ENCODE measurements around the gene BSN.

DNA sequence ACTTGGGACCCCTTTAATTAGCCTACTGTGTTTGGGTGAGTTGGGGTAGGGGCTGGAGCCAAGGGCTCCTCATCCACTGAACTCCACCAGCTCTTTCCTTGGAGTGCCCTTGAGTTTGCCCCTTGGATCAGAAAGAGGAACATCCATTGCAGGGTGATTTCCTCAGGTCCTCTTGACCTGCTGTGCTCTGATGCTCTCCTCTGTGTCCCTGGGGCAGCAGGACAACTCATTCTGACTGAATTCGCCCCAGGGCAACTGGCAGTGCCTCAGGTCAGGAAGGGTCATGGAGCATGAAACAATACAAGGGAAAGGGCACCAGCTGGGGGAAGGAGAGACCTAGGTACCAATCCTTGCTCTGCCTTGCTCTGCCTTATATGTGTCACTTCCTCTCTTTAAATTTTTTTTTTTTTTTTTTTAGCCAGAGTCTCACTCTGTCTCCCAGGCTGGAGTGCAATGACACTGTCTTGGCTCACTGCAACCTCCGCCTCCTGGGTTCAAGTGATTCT lies 47.8 kb downstream of the BSN start:
- TF ChIP-seq CTCF (IDR thresholded peaks at IDR 0.05) (no peak), POLR2A (IDR thresholded peaks at IDR 0.05) (no peak), EP300 (IDR thresholded peaks at IDR 0.05) (no peak)
